NT2/D1 (cell line): ENCODE measurements around the gene ZBTB45.

Experiments used
- SUZ12 ChIP-seq: IDR thresholded peaks from 2 replicates; pipeline ENCODE4 v1.6.1; 2011; ENCODE audit not compliant: insufficient read length, insufficient read depth; ENCODE audit errors: extremely low read depth
- YY1 ChIP-seq: IDR thresholded peaks from 2 replicates; pipeline ENCODE4 v1.6.1; 2011; ENCODE audit not compliant: insufficient read length, insufficient read depth
- ZNF274 ChIP-seq: IDR thresholded peaks from 2 replicates; pipeline ENCODE4 v1.6.1; 2011; ENCODE audit warnings: mild to moderate bottlenecking, low read depth, low read length

DNA sequence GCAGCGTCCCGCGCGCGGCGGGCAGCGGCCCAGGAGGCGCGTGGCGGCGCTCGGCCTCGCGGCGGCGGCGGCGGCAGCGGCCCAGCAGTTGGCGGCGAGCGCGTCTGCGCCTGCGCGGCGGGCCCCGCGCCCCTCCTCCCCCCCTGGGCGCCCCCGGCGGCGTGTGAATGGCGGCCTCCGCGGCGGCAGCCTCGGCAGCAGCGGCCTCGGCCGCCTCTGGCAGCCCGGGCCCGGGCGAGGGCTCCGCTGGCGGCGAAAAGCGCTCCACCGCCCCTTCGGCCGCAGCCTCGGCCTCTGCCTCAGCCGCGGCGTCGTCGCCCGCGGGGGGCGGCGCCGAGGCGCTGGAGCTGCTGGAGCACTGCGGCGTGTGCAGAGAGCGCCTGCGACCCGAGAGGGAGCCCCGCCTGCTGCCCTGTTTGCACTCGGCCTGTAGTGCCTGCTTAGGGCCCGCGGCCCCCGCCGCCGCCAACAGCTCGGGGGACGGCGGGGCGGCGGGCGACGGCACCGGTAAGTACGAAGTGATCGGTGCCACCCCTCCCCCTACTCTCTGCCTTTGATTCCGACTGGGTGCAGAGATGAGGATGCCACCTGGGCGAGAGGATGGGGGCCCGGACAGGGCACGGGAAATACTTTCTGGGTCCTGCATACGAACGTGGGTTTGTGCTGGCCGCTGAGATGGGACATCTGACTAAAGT is 25.1 kb upstream of the ZBTB45 start:
- TF ChIP-seq YY1 (no peak), ZNF274 (no peak), SUZ12 (no peak)
